A172 (cell line): ENCODE results near the gene PCGF3. TPM values are rescaled to one million over a fixed set of nuclear protein-coding genes. Genes with fewer than 3 reads are reported as not detected.
A peak's percentile ranks its signal among the peaks of the same experiment; 100 is the strongest.
"Not testable (repeated sequence)": the region's sequence is repeated elsewhere in the genome, so short reads cannot be mapped to it uniquely, and the experiment has no call there.

Experiments
- DNase-seq: peaks from one replicate; pipeline ENCODE4 v3.0.0-alpha.2; 2015; ENCODE audit warnings: low spot score
- total RNA-seq: library from RNA; depleted of rRNA; stranded (reverse); fragments of >200 nt; shearing (Covaris generic); gene quantifications from 2 replicates; pipeline ENCODE4 v1.2.3, GENCODE V29; 2014

The PCGF3 gene
- total RNA-seq, 1 experiment from 2014 or later = 56.3 TPM

DNA sequence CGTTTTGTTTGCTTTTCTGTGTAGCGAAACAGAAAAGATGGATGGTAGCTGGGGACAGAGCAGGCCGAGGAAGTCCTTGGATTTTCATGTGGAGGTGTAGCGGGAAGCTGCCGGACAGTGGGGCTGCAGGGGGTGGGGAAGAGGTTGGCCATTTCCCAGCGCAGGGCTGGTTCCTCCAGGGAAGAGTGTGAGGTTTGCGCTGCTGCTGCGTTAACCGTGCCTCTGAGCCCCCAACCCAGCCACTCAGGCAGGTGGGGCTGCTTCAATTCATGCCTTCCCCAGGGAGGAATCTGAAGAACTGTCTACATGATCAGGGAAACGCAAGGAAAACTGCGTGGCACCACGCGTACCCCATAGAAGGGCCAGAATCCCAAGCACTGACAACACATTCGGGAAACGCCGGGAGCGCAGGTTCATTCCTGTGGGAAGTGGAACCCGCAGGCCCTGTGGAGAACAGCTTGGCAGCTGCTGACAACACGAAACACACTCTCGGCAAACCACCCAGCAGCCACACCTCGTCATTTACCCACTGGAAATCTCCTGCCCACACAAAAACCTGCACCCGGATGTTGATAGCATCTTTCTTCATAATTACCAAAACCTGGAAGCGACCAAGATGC, 57.7 kb downstream of the PCGF3 start:
- DNase-seq = no peak

DNA sequence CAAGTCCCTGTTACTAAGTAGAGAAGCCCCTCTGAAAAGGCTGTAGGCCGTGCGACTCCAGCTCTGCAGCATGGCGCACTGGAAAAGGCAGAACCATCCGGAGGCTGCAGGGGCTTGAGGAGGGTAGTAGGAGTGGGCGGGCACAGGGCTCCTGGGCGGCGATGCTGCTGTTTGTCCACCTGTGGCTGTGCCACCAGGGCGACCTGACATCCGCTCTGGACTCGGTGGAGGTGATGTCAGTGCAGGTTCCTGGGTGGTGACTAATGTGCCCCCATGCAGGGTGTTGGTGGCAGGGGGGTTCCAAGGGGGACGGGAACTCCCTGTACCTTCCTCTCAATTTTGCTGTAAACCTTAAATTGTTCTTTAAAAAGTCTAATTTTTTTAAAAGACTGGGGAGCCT, 58.3 kb downstream of the PCGF3 start:
- no peak for DNase-seq

DNA sequence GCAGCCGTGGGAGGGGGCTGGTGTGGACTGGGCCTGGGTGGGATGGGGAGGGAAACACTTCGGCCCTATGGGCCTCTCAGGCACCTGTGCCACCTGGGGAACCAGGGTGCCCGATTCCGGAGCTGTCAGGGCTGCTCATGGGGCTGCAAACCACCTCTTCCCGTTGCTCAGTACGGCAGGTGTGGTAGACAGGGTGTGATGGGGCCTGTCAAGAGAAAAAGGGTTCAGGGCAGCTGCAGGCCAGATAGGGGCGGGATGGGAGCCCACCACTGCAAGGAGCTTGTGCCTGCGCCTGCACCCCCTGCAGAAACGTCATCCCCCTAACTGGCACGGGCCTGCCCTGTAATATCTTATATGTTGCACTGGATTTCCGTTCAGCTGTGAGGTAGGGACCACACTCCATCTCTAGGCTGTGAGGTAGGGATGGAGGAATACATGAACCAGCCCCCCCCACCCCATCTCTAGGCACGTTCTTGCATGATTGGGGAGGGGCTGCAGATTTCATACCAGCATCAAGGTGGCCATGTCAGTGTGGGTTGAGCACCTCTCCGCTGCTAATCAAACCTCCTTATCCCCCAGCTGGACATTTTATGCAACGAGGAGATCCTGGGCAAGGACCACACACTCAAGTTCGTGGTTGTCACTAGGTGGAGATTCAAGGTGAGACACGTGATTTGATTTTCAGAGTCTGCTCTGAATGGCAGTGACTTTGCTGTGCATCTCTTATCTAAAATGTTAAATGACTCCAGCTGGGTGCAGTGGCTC, 59.0 kb downstream of the PCGF3 start:
- DNase-seq = no peak

DNA sequence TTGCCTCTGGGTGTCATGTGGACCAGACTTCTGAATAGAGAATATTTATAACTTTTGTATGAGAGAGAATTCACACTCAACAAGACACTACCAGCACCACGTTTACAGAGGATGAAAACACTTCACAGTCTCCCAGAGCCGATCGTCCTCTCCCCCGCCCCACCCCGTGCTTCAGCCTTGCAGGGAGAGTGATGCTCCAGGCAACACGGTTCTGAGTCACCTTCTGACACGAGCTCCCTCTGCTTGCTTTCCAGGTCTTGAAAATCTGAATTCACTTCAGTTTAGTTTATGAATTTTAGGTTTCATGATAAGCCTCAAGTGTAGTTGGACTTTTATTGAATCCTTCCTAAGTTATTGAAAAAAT, 60.5 kb downstream of the PCGF3 start:
- peak; percentile 62 for DNase-seq

DNA sequence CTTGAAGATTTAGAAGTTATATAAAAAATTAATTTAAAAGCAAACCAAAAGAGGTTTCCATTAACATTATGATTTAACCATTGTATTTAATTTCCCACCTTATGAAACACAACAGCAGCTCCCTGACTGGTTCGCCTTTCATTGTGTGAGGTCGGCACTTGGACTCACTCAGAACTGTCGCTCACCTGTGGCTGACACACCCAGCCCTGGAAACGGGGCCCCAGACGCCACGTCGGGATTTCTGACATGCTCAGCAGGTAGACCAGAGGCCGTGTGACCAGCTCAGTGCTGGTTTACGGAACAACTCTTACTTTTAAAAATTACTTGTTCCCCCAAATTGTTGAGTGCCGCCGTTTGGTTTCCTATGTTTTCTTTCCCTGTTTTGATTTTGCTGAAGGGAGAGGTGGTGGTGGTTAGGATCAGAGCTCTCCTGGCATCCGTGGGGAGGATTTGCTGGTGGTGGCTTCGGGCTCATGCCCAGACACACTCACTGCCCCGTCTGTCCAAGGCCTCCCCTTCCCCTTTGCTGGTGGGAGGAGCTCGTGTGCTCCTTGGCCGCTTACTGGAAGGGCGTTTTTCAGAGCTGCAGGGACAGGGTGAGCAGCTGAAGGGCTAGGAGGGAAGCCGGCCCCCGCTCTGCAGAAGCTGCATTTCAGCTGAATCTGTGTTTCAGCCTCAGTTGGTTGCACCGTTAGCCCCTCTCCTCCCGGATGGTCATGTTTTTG, 61.1 kb downstream of the PCGF3 start:
- no peak for DNase-seq

DNA sequence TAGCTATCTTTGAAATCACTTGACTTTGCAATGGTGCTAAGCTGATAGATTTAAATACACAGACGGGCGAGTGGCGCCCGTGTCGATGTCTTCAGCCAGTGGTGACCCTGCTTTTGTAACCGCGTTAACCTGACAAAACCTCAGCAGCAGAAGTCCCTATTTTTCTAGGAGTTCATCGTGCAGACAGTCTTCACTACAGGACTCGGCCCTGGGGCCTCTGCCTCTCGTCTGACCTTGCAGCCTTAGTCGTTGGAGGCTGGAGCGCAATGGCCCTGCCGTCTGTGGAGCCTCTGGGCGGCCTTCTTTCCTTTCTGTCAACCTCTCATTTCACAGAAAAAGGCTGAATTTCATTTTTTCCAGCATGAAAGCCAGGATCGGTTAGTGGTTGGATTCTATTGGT, 62.4 kb downstream of the PCGF3 start:
- no peak for DNase-seq

DNA sequence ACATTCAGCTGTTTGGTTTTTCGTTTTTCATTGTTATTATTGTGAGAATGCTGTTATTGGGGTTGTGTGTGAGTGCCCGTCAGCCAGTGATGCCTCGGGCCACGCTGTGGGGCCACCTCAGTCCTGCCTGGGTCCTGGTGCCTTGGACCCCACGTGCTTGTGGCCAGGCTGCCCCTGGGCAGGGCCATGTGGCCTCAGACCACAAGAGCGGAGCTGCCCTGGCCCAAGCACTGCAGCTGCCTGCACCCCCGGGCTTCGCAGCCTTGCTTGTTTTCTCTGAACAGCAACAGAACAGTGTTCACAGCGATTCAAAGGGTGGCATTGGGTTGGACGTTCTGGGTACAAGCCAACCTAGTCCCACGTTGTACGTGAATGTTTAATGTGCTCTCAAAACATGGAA, 63.4 kb downstream of the PCGF3 start:
- no peak for DNase-seq

DNA sequence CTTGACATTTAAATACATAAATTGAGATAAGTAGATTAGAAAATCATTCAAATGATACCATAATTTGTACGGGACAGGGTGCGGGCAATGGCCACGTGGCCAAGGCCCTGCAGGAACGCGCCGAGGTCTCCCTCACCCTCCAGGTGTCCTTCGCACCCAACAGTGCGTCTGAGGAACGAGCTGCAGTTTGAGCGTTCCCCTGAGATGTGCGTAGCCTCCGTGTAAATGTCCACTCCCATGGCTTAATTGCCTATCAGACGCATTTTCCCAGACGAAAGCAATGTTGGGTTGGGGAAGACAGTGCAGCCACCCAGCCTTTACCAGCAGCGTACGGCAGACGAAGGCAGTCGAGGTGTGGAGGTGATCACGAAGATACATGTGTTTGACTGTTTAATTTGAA, 63.9 kb downstream of the PCGF3 start:
- DNase-seq = no peak

DNA sequence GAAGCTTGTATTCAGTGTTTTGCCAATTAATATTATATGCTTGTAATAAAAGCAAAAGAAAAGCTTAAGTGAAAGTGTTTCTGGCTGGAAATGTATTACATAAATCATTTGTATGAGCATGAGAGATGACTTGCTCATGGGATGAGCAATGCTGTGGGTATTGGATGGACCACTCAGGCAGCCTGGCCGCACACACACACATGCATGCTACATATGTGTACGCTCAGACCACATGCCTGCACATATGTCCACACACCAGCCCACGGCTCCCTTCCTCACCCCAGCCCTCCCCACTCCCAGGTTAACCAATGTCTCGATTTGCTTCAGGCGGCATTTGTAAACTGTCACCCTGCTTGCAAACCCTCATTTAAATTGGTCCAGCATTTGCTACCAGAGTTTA, 64.4 kb downstream of the PCGF3 start:
- DNase-seq = no peak

DNA sequence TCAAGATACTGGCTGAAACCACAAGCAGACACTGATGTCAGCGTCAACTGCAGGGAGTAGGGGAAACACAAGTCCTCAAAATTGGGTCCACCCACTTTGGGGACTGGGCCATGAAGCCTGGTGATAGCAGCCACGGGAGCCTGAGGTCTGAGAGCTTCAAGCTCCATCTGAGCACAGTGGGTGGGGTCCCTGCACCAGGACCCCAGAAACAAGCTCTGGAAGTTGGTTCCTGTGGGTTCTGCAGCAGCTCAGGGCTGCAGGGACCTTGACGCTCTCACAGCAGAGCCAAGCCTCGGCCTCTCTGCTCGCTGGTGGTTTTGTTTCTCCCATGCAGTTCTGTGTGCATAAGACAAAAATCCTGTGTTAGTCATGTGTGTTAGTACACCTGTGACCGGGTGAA, 65.8 kb downstream of the PCGF3 start:
- no peak for DNase-seq

DNA sequence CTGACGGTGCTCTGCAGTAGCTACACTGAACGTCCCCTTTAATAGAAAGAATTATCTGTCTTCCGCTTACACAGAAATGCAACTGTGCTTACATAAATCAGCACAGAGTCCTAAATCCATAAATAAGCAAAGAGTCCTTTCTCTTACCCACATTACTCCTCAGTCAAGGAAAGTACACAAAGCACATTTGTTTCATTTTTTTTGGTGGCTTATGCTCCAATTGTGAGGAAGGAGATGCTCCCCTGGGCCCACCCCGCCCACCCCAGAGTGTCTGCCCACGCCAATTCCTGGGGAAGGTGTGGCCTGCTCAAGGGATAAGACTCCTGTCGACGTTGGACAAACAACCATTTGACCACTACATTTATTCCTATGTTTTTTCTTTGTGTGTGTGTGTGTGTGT, 66.5 kb downstream of the PCGF3 start:
- DNase-seq = no peak

DNA sequence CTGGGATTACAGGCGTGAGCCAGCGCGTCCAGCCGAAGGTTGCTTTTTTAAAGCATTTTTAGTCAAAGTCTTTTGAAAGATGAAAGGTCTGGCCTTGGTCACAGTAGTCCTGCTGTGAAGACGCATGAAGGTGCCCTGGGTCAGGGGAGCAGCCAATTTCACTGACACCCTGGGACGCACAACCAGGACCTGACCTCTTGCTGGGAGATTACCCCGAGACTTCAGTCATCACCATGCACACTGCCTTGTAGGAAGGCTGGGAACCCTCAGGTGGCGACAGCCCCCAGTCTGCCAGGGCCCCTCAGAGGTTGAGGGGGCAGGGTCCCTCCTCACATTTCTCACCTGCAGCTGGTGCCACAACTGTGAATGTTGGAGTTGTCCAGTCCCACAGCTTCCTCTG, 67.1 kb downstream of the PCGF3 start:
- DNase-seq = no peak

DNA sequence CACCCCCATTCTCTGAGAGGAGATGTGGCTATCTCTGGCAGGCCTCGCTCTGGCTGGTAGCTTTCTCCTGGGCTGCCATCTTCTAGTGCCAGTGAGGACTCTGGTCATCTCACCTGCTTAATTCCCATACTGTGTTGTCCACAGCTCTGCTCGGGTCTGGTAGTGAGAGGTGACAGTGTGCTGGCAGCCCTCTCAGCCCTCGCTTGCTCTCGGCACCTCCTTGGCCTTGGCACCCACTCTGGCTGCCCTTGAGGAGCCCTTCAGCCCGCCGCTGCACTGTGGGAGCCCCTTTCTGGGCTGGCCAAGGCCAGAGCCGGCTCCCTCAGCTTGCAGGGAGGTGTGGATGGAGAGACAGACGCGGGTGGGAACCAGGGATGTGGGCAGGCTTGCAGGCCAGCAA, 67.6 kb downstream of the PCGF3 start:
- DNase-seq = no peak

DNA sequence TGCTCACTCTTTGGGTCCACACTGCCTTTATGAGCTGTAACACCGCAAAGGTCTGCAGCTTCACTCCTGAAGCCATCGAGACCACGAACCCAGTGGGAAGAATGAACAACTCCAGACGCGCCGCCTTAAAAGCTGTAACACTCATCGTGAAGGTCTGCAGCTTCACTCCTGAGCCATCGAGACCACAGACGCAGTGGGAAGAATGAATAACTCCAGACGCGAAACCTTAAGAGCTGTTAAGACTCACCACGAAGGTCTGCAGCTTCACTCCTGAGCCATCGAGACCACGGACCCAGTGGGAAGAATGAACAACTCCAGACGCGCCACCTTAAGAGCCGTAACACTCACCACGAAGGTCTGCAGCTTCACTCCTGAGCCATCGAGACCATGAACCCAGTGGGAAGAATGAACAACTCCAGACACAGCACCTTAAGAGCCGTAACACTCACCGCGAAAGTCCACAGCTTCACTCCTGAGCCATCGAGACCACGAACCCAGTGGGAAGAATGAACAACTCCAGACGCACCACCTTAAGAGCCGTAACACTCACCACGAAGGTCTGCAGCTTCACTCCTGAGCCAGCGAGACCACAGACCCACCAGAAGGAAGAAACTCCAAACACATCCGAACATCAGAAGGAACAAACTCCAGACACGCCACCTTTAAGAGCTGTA, 68.9 kb downstream of the PCGF3 start:
- not testable (repeated sequence) for DNase-seq

DNA sequence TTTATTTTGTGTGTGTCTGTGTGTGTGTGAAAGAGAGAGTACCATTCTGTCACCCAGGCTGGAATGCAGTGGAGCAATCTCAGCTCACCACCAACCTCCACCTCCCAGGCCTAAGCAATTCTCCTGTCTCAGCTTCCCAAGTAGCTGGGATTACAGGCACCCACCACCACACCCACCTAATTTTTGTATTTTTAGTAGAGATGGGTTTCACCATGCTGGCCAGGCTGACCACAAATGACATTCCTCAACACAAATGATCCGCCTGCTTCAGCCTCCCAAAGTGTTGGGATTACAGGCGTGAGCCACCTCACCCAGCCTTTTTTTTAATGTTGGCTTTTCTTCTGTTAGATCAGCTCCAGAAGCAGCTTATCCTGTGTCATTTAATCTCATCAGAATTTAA, 69.9 kb downstream of the PCGF3 start:
- DNase-seq = not testable (repeated sequence)

DNA sequence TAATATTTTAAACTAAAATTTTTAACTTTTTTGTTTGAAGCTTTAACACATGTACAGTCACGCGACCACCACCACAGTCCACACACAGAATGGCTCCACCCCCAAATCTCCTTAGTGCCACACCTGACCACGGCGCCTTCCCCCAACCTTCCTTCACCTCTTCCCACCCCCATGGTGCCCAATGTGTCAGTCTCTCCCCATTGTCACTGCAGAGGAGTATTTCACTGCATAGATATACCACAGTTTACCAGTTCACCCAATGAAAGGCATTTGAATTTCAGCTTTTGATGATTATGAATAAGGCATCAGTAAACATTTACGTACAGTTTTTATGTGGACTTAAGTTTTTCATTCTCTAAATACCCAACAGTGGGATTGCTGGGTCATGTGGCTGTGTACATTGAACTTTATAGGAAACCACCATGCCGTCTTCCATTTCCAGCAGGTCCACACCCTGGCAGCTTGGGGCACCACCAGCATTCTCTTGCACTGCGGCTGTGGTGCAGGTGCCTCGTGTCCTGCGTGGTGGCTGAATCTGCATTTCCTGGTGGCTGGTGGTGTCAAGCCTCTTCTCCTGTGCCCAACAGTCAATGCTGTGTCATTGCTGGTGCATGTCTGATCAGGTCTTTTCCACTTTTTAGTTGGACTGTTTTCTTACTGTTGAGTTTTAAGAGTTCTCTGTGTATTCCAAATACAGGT, 71.3 kb downstream of the PCGF3 start:
- no peak for DNase-seq

DNA sequence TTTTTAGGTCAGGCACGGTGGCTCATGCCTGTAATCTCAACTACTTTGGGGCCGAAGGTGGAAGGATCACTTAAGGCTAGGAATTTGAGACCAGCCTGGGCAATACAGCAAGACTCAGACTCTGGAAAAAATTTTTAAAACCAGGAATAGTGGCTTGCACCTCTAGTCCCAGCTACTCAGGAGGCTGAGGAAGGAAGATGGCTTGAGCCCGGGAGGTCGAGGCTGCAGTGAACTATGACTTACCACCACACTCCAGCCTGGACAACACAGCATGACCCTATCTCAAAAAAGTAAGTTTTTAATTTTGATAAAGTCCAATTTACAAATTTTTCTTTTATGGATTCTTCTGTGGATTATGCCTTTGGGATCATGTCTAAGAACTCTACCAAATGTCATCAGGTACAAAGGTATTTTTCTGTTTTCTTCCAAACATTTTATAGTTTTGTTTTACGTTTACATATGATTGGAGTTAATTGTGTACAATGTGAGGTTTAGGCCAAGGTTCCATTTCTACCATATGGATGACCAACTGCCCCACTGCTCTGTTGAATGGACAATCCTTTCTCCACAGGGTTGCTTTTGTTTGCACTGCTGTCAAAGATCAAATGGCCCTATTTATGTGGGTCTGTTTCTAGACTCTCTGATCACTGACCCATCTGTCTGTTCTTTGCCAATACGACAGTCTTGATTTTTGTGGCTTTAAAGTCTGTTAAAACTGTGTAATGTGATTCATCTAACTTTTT, 72.1 kb downstream of the PCGF3 start:
- DNase-seq = no peak

DNA sequence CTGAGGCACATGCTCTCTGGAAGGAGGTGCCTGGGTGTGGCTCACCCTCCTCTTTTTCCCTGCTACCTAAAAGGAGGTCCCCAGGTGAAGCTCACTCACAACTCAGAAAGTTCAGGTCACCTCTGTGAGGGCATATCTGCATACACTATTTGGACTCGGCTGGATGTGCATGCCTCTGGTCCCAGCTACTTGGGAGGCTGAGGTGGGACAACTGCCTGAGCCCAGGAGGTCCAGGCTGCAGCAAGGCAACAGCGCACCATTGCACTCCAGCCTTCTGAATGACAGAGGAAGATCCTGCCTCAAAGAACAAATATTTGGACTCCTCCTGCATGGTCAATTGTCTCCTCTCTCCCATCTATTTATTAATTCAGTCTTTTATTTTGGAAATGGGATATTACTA, 73.9 kb downstream of the PCGF3 start:
- DNase-seq = no peak

DNA sequence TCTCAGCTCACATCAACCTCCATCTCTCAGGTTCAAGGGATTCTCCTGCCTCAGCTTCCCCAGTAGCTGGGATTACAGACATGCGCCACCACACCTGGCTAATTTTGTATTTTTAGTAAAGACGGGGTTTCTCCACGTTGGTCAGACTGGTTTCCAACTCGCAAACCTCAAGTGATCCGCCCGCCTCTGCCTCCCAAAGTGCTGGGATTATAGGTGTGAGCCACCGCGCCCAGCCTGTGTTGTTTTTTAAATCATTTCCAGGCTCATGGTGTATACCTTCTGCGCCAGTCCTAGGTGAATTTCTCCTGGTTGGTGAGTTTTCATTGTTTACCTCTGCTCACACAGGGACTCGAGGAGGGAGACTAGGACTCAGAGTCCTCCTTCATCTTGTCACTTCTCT, 74.6 kb downstream of the PCGF3 start:
- not testable (repeated sequence) for DNase-seq

DNA sequence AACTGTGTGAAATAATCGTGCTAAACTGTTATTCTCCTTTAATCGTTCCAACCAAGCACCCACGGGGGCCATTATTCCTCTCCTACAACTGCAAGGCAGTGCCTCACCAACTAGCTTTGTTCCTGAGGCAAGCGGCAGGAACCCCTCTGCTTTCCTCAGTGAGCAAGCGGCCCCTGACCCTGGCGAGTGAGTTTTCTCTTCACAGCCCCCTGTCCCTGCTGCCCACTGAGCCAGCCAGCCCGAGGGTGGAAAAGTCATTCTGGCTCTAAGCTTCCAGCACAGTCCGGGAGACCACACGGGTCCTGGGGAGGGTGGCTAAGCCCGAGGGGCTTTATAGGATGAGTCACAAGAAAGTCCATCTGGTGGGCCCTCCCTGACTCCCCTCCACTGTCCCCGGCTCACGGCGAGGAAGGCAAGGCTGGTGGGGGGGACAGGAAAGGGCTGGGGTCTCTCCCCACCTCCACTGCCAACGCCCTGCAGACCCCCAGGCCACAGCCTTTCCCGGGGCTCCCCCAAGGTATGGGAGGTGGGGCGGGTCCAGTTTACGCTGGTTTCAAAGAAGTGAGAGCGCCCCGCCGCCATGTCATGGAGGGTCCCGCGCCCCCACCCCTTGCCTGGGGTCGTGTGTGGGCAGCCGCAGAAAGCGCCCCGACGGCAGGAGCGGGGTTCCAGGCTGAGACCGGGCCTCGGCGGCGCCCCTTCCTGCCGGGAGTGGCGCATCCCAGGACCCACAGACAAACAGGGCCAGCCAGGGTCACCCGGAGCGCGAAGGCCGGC, 75.3 kb downstream of the PCGF3 start:
- no peak for DNase-seq
